CMK (cell line): ENCODE results near the gene GTF2B.
"Not testable (repeated sequence)": the region's sequence is repeated elsewhere in the genome, so short reads cannot be mapped to it uniquely, and the experiment has no call there.

Experiments
- DNase-seq: peaks from one replicate; pipeline ENCODE4 v3.0.0-alpha.2; 2010; ENCODE audit warnings: low read depth

The GTF2B gene, protein sequence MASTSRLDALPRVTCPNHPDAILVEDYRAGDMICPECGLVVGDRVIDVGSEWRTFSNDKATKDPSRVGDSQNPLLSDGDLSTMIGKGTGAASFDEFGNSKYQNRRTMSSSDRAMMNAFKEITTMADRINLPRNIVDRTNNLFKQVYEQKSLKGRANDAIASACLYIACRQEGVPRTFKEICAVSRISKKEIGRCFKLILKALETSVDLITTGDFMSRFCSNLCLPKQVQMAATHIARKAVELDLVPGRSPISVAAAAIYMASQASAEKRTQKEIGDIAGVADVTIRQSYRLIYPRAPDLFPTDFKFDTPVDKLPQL

DNA sequence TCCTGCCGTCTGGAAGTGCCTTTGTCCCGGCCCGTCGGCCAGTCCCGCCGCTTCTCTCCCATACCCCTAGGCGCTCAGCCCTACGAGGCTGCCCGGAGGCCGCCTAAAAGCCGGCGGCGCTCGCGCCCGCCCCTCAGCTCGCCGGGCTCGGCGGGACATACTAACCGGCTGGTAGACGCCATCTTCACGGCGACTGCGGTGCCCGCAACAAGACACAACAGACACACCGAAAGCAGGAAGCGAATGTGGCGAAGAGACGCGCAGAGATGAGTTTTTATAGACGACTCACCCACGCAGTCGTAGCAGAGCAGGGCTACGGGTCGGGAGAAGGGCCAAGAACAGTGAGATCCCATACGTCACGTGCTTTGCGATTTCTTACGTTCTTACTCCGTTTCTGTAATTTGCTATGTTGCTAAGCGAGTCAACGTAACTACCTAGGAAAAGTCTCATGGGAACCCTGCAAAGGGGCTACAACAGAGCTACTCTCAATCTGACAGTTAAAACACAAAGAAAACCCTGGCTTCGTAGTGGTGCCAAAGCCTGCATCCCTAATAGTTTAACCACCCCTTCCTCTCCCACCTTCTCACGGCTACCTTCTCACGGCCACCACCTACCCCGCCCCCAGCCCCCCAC lies at the start of gene GTF2B:
Gene GTF2B (minus strand): TSS at position 250 of the 633 bp plus-strand sequence. CDS start 68 bp downstream, at position 182.
- peak; percentile 91 for DNase-seq

- DNase-seq = not testable (repeated sequence)
These were observed 47.2 kb upstream of the GTF2B start for GRCh38 chr1:88938528-88938927.

DNA sequence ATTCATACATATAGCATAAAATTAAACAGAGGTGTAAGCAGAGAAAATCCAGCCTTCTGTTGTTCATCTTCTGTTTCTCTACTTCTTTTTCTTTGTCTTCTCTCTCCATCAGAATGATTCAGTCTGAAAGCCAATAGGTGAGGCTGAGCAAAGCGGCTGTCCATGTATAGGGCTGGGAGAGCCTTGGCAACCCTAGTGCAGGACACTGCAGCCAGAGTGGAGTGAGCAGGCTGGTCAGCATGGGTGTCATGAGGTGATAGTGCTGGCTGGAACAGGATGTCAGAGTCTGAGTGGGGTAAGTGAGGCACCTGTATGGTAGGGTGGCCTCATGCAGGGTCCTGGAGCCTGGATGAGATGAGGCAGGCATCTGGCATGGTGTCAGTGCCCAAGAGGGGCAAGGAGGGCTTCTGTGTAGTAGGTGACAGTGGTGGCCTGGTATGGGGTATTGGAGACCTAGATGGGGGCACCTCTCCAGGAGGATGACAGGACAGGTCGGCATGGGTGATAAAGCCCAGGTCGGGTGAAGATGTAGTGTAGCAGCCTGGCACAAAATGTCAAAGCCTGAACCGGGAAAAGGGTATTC lies 45.5 kb upstream of the GTF2B start:
- no peak for DNase-seq

GRCh38 chr1:88936223-88936523 lies 44.8 kb upstream of the GTF2B start:
- no peak for DNase-seq

GRCh38 chr1:88935522-88936222 lies 44.3 kb upstream of the GTF2B start:
- DNase-seq = peak; percentile 11

DNA sequence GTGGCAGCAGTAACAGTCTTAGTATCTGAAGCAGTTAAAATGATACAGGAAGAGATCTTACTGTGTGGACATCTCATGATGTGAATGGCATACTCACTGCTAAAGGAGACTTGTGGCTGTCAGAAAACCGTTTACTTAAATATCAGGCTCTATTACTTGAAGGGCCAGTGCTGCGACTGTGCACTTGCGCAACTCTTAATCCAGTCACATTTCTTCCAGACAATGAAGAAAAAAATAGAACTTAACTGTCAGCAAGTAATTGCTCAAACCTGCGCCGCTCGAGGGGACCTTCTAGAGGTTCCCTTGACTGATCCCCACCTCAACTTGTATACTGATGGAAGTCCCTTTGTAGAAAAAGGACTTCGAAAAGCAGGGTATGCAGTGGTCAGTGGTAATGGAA lies 38.8 kb upstream of the GTF2B start:
- not testable (repeated sequence) for DNase-seq

DNA sequence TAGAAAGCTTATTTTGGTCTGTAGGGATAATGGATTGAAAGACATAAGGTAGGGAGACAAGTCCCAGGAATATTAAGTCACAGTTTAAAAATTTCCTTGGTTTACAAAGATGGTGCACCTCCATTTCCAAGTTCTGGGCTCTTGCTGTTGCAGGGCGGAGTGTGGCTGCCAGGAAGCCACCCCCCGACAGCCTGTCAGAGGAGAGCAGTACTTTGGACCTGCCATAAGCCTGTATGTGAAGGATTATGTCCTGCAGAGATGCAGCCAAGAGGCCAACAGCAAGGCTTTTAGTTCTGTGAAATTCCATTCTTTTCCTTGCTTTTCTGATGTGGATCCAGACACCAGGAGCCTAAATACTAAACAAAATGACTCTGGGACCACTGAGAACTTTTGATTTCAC lies 31.9 kb upstream of the GTF2B start:
- no peak for DNase-seq

DNA sequence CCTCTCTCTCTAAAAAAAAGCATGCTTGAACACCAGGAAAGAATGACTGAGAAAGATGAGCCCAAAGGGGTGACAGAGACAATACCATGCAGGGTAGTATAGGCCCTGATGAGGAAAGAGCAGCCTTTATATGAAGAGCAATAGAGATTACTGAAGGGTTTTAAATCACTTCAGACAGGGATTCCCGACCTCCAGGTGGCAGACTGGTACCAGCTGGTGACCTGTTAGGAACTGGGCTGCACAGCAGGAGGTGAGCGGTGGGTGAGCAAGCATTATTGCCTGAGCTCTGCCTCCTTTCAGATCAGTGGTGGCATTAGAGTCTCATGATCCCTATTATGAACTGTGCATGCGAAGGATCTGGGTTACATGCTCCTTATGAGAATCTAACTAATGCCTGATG lies 30.8 kb upstream of the GTF2B start:
- no peak for DNase-seq

GRCh38 chr1:88920845-88921244 lies 29.5 kb upstream of the GTF2B start:
- no peak for DNase-seq

- DNase-seq = no peak
These were observed 26.1 kb upstream of the GTF2B start for GRCh38 chr1:88917321-88918025.

DNA sequence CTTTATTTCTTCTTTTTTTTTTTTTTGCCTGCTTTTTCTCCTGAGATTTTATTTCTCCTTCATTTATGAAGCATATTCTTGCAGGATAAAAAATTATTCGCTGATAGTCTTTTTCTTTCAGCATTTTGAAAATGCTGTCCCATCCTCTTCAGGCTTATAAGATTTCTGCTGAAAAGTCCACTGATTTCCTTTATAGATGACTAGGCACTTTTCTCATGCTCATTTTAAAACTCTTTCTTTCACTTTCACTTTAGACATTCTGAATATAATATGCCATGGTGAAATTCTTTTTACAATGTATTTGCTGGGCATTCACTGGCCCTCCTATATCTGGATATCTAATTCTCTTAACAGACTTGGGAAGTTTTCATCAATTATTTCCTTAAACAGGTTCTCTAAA lies 25.5 kb upstream of the GTF2B start:
- DNase-seq = no peak

- DNase-seq = not testable (repeated sequence)
These were observed 20.4 kb upstream of the GTF2B start for GRCh38 chr1:88911800-88912199.

DNA sequence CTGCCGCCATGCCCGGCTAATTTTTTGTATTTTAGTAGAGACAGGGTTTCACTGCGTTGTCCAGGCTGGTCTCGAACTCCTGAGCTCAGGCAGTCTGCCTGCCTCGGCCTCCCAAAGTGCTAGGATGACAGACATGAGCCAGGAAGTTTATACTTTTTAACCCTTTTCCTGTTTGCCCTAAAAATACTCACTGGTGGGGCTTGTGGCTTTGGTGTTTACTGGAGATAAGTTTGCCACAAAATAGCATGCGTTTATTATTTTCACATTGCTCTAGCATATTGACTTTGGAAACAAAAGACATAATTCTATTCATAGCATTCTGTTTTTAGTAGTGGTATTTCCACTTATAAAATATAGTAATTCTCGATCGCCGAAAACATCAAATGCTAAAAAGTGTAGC lies 19.8 kb upstream of the GTF2B start:
- DNase-seq = no peak

DNA sequence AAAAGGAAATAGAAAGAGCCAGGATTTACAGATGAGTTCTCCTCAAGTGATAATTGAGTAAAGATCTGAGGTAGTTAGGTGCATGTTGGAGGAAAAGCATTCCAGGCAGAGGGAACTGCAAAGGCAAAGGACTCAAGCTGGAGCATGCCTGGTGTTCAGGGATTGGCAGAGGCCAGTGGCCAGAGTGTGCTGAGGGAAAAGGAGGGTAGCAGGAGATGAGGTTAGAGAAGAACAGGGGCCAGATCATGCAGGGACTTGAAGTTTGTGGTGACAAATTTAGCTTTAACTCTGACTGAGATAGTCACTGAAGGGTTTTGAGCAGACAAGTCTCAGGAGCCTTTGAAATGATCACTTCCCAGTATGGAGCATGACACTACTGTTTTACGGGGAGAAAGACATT lies 19.0 kb upstream of the GTF2B start:
- DNase-seq = no peak

- DNase-seq = no peak
These were observed 9.5 kb upstream of the GTF2B start for GRCh38 chr1:88900883-88901282.

DNA sequence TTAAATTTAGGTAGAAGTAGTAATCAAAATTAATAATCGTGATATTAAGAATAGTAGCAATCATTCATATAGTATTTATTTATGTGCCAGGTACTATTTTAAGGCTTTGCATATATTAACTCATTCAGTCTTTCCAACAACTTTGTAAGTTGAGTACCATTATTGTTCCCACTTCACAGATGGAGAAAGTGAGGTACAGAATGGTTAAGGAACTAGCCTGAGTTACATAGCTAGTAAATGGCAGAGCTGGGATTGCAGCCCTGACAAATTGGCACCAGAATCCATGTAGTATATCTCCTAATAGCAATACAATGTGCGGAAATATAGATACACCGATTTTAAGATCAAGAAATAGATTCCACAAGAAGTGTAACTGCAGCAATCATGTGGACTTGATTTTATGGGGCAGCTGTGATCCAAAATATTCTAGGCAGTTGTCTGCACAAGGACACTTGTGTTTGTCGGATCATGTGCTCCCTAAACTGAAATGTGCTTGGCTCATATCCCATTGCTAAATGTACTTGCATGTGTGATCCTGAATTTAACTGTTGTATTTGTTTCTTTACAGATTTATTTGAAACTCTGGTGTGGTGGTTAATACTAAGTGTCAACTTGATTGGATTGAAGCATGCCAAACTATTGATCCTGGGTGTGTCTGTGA lies 5.8 kb upstream of the GTF2B start:
- DNase-seq = no peak

DNA sequence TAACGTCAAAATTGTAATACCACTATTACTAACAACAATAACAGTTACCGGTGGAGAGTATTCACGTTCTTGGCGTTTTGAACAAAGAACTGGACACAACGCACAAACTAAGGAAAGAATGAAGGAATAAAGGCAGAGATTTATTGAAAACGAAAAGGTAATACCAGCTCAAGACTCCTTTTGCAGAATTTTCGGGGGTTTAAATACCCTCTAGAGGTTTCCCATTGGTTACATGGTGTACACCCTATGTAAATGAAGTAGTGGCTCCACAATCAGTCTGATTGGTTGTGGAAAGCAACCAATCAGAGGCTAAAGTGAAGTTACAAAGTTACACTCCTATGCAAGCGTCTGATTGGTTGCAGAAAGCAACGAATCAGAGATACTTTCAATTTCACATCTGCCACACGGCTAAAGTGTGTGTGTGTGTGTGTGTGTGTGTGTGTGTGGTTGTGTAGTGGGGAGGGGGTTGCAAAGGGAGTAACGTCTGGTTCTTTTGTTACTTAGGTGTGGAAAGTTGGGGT lies 1.1 kb upstream of the GTF2B start:
- peak; percentile 67 for DNase-seq

DNA sequence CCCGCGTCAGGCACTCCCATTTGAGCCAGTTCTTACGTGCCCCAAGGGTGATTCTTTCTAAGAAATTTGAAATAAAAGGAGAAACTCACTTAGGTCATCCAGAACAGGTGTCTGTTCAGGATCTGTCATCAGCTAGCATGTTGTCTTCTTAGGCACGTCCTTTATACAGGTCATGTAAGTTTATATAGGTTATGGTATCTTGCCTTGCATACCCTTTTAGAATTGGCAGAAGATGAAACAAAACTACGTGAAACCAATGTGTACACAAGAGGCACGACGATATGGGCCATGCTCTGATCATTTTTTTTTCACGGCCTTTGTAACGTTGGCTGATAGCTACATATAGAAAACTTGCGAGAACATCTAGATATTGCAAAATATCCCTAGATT lies 579 bp upstream of the GTF2B start:
- DNase-seq = no peak

- no peak for DNase-seq
These were observed 513 bp downstream of the GTF2B start for GRCh38 chr1:88890791-88891317.

DNA sequence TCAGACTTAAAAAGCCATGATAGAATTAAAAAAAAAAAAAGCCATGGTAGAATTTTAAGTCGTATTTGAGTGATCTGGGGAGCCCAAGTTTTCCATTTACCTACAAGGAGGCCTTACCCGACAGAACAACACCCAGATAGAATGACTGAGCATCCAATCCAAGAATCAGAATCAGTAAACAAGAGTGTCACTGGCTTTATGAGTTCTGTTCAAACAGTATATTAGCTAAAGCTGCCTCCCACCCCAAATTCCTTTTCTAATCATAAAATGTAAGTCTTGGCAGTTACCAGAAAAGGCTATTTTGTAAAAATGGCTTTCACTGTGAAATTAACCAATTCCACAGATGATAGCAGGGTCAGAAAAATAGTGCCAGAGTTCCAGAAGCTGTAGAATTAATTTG lies 1.2 kb downstream of the GTF2B start:
- DNase-seq = no peak

DNA sequence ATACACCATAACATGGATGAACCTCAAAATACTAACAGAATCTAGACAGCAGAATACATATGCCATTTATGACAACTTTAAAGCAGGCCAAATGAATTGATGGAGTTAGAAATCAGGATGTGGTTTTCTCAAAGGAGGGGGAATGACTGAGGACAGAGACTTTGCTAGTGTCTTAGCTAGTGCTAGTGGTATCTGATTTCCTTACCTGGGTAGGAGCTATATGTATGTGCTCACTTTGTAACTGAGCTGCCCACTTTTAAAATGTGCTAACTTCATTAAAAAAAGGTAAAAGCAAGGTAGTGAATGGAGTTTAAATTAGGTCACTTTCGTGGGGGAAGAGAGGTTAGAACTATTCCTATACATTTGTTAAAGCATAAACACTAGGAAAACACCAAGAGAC lies 2.6 kb downstream of the GTF2B start:
- no peak for DNase-seq
